ENCODE measurements around the gene SMTNL2. TPM values are rescaled to one million over a fixed set of nuclear protein-coding genes. Genes with fewer than 3 reads are reported as not detected.
"Not testable (repeated sequence)": the region's sequence is repeated elsewhere in the genome, so short reads cannot be mapped to it uniquely, and the experiment has no call there.

SMTNL2 gene
- total RNA-seq, 5 donors from 2014 or later (not counting 1 experiment from before 2014, with no cell fraction given), result not detected

DNA sequence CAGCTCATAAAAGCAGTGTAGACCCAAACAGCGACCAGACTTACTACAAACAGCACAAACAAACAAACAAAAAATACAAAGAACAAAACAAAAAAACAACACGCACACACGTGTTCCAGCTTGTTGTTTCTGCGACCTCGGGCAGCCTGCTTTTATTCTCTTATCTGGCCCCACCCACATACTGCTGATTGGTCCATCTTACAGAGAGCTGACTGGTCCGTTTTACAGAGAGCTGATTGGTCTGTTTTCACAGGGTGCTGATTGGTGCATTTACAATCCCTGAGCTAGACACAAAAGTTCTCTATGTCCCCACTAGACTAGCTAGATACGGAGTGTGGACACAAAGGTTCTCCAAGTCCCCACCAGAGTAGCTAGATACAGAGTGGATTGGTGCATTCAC lies 71.6 kb downstream of the SMTNL2 start:
- CTCF ChIA-PET, result interaction anchor here in 1 of 2 donors (0.6 kb wide), 1 partner anchor 622 kb away, joined by 3 read pairs; no protein-coding TSS in a partner anchor
- POLR2A ChIA-PET; H3K4me1 ChIP-seq (ENCODE audit: control insufficient read depth in 1 of 2, extremely low read depth in 1 of 2, insufficient read depth in 2 of 2, low read length in 2 of 2); H3K9me3 ChIP-seq; H3K9me3 Mint-ChIP-seq; H3K36me3 ChIP-seq (ENCODE audit: control insufficient read depth in 2 of 2, extremely low read depth in 1 of 2, insufficient read depth in 1 of 2, low read length in 1 of 2); ATAC-seq (replicated peaks in 1 of 4); H3K4me1 Mint-ChIP-seq; H3K4me3 Mint-ChIP-seq; H3K36me3 Mint-ChIP-seq; DNase-seq; H3K4me3 ChIP-seq (ENCODE audit: control insufficient read depth in 1 of 2, extremely low read depth in 1 of 2, low read length in 1 of 2); H3K27ac ChIP-seq (ENCODE audit: low read length); H3K27ac Mint-ChIP-seq: not testable (repeated sequence)
- WGBS (ENCODE audit: insufficient coverage), result 94% methylated on average over 5 of the region's 7 CpGs
- peaks cover 5 to 23% of the 10 kb centered on the region in 2 donors for H3K27me3 Mint-ChIP-seq
- peaks cover 0 to 20% of the 10 kb centered on the region in 2 experiments for H3K27me3 ChIP-seq (replicated peaks in 1 of 2; ENCODE audit: control insufficient read depth in 2 of 2, extremely low read depth in 1 of 2, insufficient read depth in 2 of 2, low read length in 1 of 2)

DNA sequence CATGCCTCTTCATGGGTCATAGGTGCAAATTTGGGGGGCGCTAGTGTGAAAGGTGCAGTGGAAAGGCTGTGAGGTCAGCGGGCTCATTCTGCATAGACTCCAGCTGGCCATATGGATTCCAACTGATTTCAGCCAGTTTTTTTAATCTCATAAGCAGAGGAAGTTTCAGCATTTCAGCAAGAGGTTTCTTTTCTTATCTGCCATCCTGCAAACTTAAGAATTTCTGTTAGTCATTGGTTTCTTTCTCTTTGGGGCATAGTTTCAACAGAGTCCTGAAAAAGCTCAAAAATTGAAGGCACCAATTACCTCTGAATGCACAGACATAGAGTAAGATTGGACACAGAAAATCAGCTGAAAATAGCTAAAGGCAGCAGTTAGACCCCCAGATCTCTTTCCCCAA lies 73.3 kb downstream of the SMTNL2 start:
- DNase-seq (no peak), ATAC-seq (replicated peaks in 1 of 4) (no peak)
- no peaks in the 10 kb centered on the region for H3K36me3 Mint-ChIP-seq
- Histone ChIP-seq H3K27ac (ENCODE audit: low read length) (no peak overlapping the region), H3K36me3 (ENCODE audit: control insufficient read depth in 2 of 2, extremely low read depth in 1 of 2, insufficient read depth in 1 of 2, low read length in 1 of 2) (no peaks in the 10 kb centered on the region), H3K4me1 (ENCODE audit: control insufficient read depth in 1 of 2, extremely low read depth in 1 of 2, insufficient read depth in 2 of 2, low read length in 2 of 2) (no peaks in the 10 kb centered on the region), H3K9me3 (no peaks in the 10 kb centered on the region), H3K4me3 (ENCODE audit: control insufficient read depth in 1 of 2, extremely low read depth in 1 of 2, low read length in 1 of 2) (no peak overlapping the region), H3K27me3 (replicated peaks in 1 of 2; ENCODE audit: control insufficient read depth in 2 of 2, extremely low read depth in 1 of 2, insufficient read depth in 2 of 2, low read length in 1 of 2) (peaks cover 0 to 9% of the 10 kb centered on the region in 2 experiments)
- H3K9me3 Mint-ChIP-seq, result no peaks in the 10 kb centered on the region
- ChIA-PET CTCF (no interaction called here), POLR2A (no interaction called here)
- no peak overlapping the region for H3K4me3 Mint-ChIP-seq
- peaks cover 0 to 13% of the 10 kb centered on the region in 2 donors for H3K27me3 Mint-ChIP-seq
- WGBS (ENCODE audit: insufficient coverage), result 83% methylated on average over 1 of the region's 2 CpGs
- no peak overlapping the region for H3K27ac Mint-ChIP-seq
- peaks cover 0 to 4% (median 3%) of the 10 kb centered on the region in 3 donors for H3K4me1 Mint-ChIP-seq

Other genes starting within 250 kb of the SMTNL2 start
- gene UBE2G1, start 217.9 kb upstream of the SMTNL2 start, total RNA-seq, result 10 to 100 TPM; 49.6 to 62.5 (median 56.4) TPM
- 1 to 10 TPM; 2.3 to 5.4 (median 4.6) TPM for gene SPNS3, start 150.6 kb upstream of the SMTNL2 start, total RNA-seq
- gene SPNS2, start 85.6 kb upstream of the SMTNL2 start, total RNA-seq, result under 1 TPM; 0.30 to 0.75 (median 0.53) TPM
- 100 to 1,000 TPM in 1 of 5 donors, 10 to 100 TPM in 4; 57.0 to 102 (median 94.2) TPM for gene MYBBP1A, start 29.1 kb upstream of the SMTNL2 start, total RNA-seq
- gene GGT6, start 24.0 kb upstream of the SMTNL2 start, total RNA-seq, result not detected
- under 1 TPM in 1 of 5 donors, not detected in 4; 0.13 TPM for gene ALOX15, start 57.1 kb downstream of the SMTNL2 start, total RNA-seq
- 10 to 100 TPM; 50.0 to 88.3 (median 85.0) TPM for gene PELP1, start 119.6 kb downstream of the SMTNL2 start, total RNA-seq
- gene ARRB2, start 126.1 kb downstream of the SMTNL2 start, total RNA-seq, result 100 to 1,000 TPM; 247 to 374 (median 325) TPM
- gene MED11, start 146.9 kb downstream of the SMTNL2 start, total RNA-seq, result 10 to 100 TPM in 4 of 5 donors, 1 to 10 TPM in 1; 9.0 to 33.1 (median 28.6) TPM
- 1 to 10 TPM in 1 of 5 donors, under 1 TPM in 4; 0.29 to 1.4 (median 0.44) TPM for gene ZMYND15, start 155.3 kb downstream of the SMTNL2 start, total RNA-seq
- 10 to 100 TPM in 1 of 5 donors, 1 to 10 TPM in 4; 2.5 to 11.2 (median 3.1) TPM for gene CXCL16, start 155.4 kb downstream of the SMTNL2 start, total RNA-seq
- gene TM4SF5, start 187.4 kb downstream of the SMTNL2 start, total RNA-seq, result not detected
- gene VMO1, start 201.8 kb downstream of the SMTNL2 start, total RNA-seq, result under 1 TPM in 4 of 5 donors, not detected in 1; 0.38 to 0.82 (median 0.59) TPM
- not detected for gene GLTPD2, start 204.4 kb downstream of the SMTNL2 start, total RNA-seq
- 10 to 100 TPM; 45.7 to 63.5 (median 57.0) TPM for gene PSMB6, start 211.6 kb downstream of the SMTNL2 start, total RNA-seq
- 10 to 100 TPM; 24.2 to 41.7 (median 31.4) TPM for gene PLD2, start 222.6 kb downstream of the SMTNL2 start, total RNA-seq
- 100 to 1,000 TPM; 156 to 189 (median 164) TPM for gene MINK1, start 248.8 kb downstream of the SMTNL2 start, total RNA-seq